Neural cell (in vitro differentiated cells): ENCODE data around the gene ZNF618.

Source experiments
- EP300 ChIP-seq: fragments of 450-650 bp; conservative IDR thresholded peaks from 2 replicates; pipeline ENCODE4 v1.6.1; 2014; ENCODE audit warnings: antibody characterized with exemption, mild to moderate bottlenecking, moderate library complexity; ENCODE audit not compliant: poor library complexity, severe bottlenecking
- EZH2 ChIP-seq: fragments of 200-600, 300-800 bp; shearing (Covaris generic), sonication (generic); IDR thresholded peaks from 2 replicates; pipeline ENCODE4 v1.6.1; 2014; ENCODE audit warnings: antibody characterized with exemption, low read length, borderline replicate concordance, mild to moderate bottlenecking; ENCODE audit not compliant: insufficient read depth, poor library complexity, severe bottlenecking
- POLR2AphosphoS5 ChIP-seq: IDR thresholded peaks from 2 replicates; pipeline ENCODE4 v1.6.1; 2012
- RAD21 ChIP-seq: fragments of 450-650 bp; conservative IDR thresholded peaks from 2 replicates; pipeline ENCODE4 v1.6.1; 2014; ENCODE audit warnings: antibody characterized with exemption, mild to moderate bottlenecking, moderate library complexity
- SMC3 ChIP-seq: fragments of 450-650 bp; conservative IDR thresholded peaks from 2 replicates; pipeline ENCODE4 v1.6.1; 2014; ENCODE audit warnings: antibody characterized with exemption, mild to moderate bottlenecking, moderate library complexity; ENCODE audit not compliant: poor library complexity
- TAF1 ChIP-seq: IDR thresholded peaks from 2 replicates; pipeline ENCODE4 v1.6.1; 2012; ENCODE audit warnings: low read depth
- TF ChIP-seq, protein P1 (sequence below): fragments of 450-650 bp; IDR thresholded peaks from 2 replicates; pipeline ENCODE4 v1.5.1; 2014; ENCODE audit warnings: antibody characterized with exemption, mild to moderate bottlenecking, moderate library complexity; ENCODE audit not compliant: poor library complexity, severe bottlenecking
- TF ChIP-seq, protein P2 (sequence below): IDR thresholded peaks from 2 replicates; pipeline ENCODE4 v1.6.1; 2012; ENCODE audit warnings: borderline replicate concordance

DNA sequence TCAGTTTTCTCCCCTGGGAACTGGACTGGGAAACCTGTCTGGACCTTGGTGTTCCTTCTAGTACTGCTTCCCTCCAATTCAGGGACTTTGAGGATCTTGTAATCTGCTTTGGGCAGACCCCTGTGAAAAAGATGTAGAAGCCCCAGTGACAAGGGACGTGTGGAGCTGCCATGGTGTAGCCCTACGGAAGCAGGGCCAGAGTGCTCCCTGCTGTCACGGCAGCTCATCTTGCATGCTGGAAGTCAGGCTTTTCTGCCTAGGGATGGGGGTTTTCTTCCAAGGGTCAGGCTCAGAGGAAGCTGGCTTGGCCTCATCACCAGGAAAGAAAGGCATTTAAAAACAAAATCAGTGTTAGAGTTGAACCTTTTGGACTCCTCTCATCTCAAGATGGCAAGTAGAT is 115.6 kb downstream of the ZNF618 start:
- TF ChIP-seq, protein P1, sequence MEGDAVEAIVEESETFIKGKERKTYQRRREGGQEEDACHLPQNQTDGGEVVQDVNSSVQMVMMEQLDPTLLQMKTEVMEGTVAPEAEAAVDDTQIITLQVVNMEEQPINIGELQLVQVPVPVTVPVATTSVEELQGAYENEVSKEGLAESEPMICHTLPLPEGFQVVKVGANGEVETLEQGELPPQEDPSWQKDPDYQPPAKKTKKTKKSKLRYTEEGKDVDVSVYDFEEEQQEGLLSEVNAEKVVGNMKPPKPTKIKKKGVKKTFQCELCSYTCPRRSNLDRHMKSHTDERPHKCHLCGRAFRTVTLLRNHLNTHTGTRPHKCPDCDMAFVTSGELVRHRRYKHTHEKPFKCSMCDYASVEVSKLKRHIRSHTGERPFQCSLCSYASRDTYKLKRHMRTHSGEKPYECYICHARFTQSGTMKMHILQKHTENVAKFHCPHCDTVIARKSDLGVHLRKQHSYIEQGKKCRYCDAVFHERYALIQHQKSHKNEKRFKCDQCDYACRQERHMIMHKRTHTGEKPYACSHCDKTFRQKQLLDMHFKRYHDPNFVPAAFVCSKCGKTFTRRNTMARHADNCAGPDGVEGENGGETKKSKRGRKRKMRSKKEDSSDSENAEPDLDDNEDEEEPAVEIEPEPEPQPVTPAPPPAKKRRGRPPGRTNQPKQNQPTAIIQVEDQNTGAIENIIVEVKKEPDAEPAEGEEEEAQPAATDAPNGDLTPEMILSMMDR, result no peak
- TF ChIP-seq POLR2AphosphoS5 (no peak), EZH2 (no peak), EP300 (no peak), TAF1 (no peak), RAD21 (no peak), SMC3 (no peak)
- TF ChIP-seq, protein P2, sequence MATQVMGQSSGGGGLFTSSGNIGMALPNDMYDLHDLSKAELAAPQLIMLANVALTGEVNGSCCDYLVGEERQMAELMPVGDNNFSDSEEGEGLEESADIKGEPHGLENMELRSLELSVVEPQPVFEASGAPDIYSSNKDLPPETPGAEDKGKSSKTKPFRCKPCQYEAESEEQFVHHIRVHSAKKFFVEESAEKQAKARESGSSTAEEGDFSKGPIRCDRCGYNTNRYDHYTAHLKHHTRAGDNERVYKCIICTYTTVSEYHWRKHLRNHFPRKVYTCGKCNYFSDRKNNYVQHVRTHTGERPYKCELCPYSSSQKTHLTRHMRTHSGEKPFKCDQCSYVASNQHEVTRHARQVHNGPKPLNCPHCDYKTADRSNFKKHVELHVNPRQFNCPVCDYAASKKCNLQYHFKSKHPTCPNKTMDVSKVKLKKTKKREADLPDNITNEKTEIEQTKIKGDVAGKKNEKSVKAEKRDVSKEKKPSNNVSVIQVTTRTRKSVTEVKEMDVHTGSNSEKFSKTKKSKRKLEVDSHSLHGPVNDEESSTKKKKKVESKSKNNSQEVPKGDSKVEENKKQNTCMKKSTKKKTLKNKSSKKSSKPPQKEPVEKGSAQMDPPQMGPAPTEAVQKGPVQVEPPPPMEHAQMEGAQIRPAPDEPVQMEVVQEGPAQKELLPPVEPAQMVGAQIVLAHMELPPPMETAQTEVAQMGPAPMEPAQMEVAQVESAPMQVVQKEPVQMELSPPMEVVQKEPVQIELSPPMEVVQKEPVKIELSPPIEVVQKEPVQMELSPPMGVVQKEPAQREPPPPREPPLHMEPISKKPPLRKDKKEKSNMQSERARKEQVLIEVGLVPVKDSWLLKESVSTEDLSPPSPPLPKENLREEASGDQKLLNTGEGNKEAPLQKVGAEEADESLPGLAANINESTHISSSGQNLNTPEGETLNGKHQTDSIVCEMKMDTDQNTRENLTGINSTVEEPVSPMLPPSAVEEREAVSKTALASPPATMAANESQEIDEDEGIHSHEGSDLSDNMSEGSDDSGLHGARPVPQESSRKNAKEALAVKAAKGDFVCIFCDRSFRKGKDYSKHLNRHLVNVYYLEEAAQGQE, result no peak
